ENCODE data around the gene CCDC81. TPM values are rescaled to one million over a fixed set of nuclear protein-coding genes. Genes with fewer than 3 reads are reported as not detected.

CCDC81 gene
- total RNA-seq, 1 experiment from 2014 or later = 0.11 TPM

- H3F3A ChIP-seq (ENCODE audit: low read length, unreplicated experiment) = no peaks in the 10 kb centered on the region
- H3K4me2 ChIP-seq (ENCODE audit: low read length) = no peak overlapping the region
- no peaks in the 10 kb centered on the region for H3K79me2 ChIP-seq (ENCODE audit: low read length)
- no peaks in the 10 kb centered on the region for H3K9me3 ChIP-seq (ENCODE audit: low read length)
- TF ChIP-seq EZH2 (IDR thresholded peaks at IDR 0.05; ENCODE audit: low read length, unreplicated experiment) = no peak
- TF ChIP-seq CTCF (conservative IDR thresholded peaks at IDR 0.05; ENCODE audit: low read depth, low read length) = no peak
- TF ChIP-seq EZH2phosphoT487 (IDR thresholded peaks at IDR 0.05; ENCODE audit: borderline replicate concordance, low read length) = no peak
- ChIA-PET POLR2A (ENCODE audit: unreplicated experiment) (no interaction called here), CTCF (no interaction called here)
- no peaks in the 10 kb centered on the region for H3K36me3 ChIP-seq (ENCODE audit: low read depth, low read length)
- ATAC-seq = no peak
- no peaks in the 10 kb centered on the region for H3K9me2 ChIP-seq (replicated peaks; ENCODE audit: low read length)
- H4K20me1 ChIP-seq (ENCODE audit: low read length) = no peaks in the 10 kb centered on the region
- no peak for DNase-seq
- H3K4me1 ChIP-seq (ENCODE audit: insufficient read depth, low read length) = no peaks in the 10 kb centered on the region
- no peaks in the 10 kb centered on the region for H3K27me3 ChIP-seq (ENCODE audit: low read length)
- H2AFZ ChIP-seq (ENCODE audit: low read length) = no peak overlapping the region
- no peak overlapping the region for H3K4me3 ChIP-seq (ENCODE audit: low read length)
- BruUV-seq (replicated peaks) = no TSS peak
- no peak overlapping the region for H3K27ac ChIP-seq (ENCODE audit: low read length)
- intact Hi-C loops (cut with micrococcal nuclease) = no loop called here
- no peak overlapping the region for H3K9ac ChIP-seq (ENCODE audit: low read length)
Observed at GRCh38 chr11:86358720-86359119, 16.0 kb upstream of the CCDC81 start.

GRCh38 chr11:86360775-86361395 lies 13.8 kb upstream of the CCDC81 start:
- 0 out of 2 replicates have a peak overlapping the region, but pooled peaks have one; percentile 7 for H2AFZ ChIP-seq (ENCODE audit: low read length)
- ATAC-seq (peak; percentile 73), DNase-seq (peak; percentile 62)
- no peaks in the 10 kb centered on the region for H3K4me1 ChIP-seq (ENCODE audit: insufficient read depth, low read length)
- ChIA-PET POLR2A (ENCODE audit: unreplicated experiment) (no interaction called here), CTCF (interaction anchor here (0.5 to 1.1 kb wide), 5 partner anchors 47 to 904 kb away, joined by 3 to 4 read pairs (median 3); no protein-coding TSS in a partner anchor)
- no peaks in the 10 kb centered on the region for H3K27me3 ChIP-seq (ENCODE audit: low read length)
- no TSS peak for BruUV-seq (replicated peaks)
- H3K9me2 ChIP-seq (replicated peaks; ENCODE audit: low read length) = no peaks in the 10 kb centered on the region
- H3K4me2 ChIP-seq (ENCODE audit: low read length) = no peak overlapping the region
- H3K9me3 ChIP-seq (ENCODE audit: low read length) = no peaks in the 10 kb centered on the region
- no peaks in the 10 kb centered on the region for H3K79me2 ChIP-seq (ENCODE audit: low read length)
- TF ChIP-seq EZH2phosphoT487 (IDR thresholded peaks at IDR 0.05; ENCODE audit: borderline replicate concordance, low read length) (no peak), CTCF (conservative IDR thresholded peaks at IDR 0.05; ENCODE audit: low read depth, low read length) (peak; percentile 65)
- no peaks in the 10 kb centered on the region for H3K36me3 ChIP-seq (ENCODE audit: low read depth, low read length)
- no peak overlapping the region for H3K9ac ChIP-seq (ENCODE audit: low read length)
- H3F3A ChIP-seq (ENCODE audit: low read length, unreplicated experiment) = no peaks in the 10 kb centered on the region
- no peak overlapping the region for H3K4me3 ChIP-seq (ENCODE audit: low read length)
- no peak overlapping the region for H3K27ac ChIP-seq (ENCODE audit: low read length)
- intact Hi-C loops (cut with micrococcal nuclease) = loop anchor here (2.0 to 5.0 kb wide), 2 partner anchors 46 to 458 kb away; no protein-coding TSS in a partner anchor
- H4K20me1 ChIP-seq (ENCODE audit: low read length) = no peaks in the 10 kb centered on the region

GRCh38 chr11:86363424-86363823 lies 11.3 kb upstream of the CCDC81 start:
- no peak overlapping the region for H3K9ac ChIP-seq (ENCODE audit: low read length)
- DNase-seq (no peak), ATAC-seq (no peak)
- no peaks in the 10 kb centered on the region for H4K20me1 ChIP-seq (ENCODE audit: low read length)
- H2AFZ ChIP-seq (ENCODE audit: low read length) = no peak overlapping the region
- no peaks in the 10 kb centered on the region for H3K4me1 ChIP-seq (ENCODE audit: insufficient read depth, low read length)
- no peak overlapping the region for H3K27ac ChIP-seq (ENCODE audit: low read length)
- no peak overlapping the region for H3K4me2 ChIP-seq (ENCODE audit: low read length)
- BruUV-seq (replicated peaks) = no TSS peak
- H3K4me3 ChIP-seq (ENCODE audit: low read length) = no peak overlapping the region
- no peaks in the 10 kb centered on the region for H3K36me3 ChIP-seq (ENCODE audit: low read depth, low read length)
- POLR2A ChIA-PET (ENCODE audit: unreplicated experiment) = no interaction called here
- H3K27me3 ChIP-seq (ENCODE audit: low read length) = no peaks in the 10 kb centered on the region
- no peaks in the 10 kb centered on the region for H3K79me2 ChIP-seq (ENCODE audit: low read length)
- TF ChIP-seq CTCF (conservative IDR thresholded peaks at IDR 0.05; ENCODE audit: low read depth, low read length) (no peak), EZH2phosphoT487 (IDR thresholded peaks at IDR 0.05; ENCODE audit: borderline replicate concordance, low read length) (no peak), EZH2 (IDR thresholded peaks at IDR 0.05; ENCODE audit: low read length, unreplicated experiment) (no peak)
- H3F3A ChIP-seq (ENCODE audit: low read length, unreplicated experiment) = no peaks in the 10 kb centered on the region
- CTCF ChIA-PET = no interaction called here
- intact Hi-C loops (cut with micrococcal nuclease) = loop anchor here (5.0 kb wide), 1 partner anchor 44 kb away; no protein-coding TSS in a partner anchor
- no peaks in the 10 kb centered on the region for H3K9me3 ChIP-seq (ENCODE audit: low read length)
- no peaks in the 10 kb centered on the region for H3K9me2 ChIP-seq (replicated peaks; ENCODE audit: low read length)
